ENCODE measurements around the gene LUZP2.

- TF ChIP-seq EZH2 (IDR thresholded peaks at IDR 0.05; ENCODE audit: borderline replicate concordance, low read length) (no peak), CTCF (IDR thresholded peaks at IDR 0.05; ENCODE audit: low read length) (no peak)
Measured at GRCh38 chr11:24678703-24679348, 182.0 kb downstream of the LUZP2 start.
